Muscle of arm (tissue), 12 donors: ENCODE data around the gene CLSTN3. TPM values are rescaled to one million over a fixed set of nuclear protein-coding genes. Genes with fewer than 3 reads are reported as not detected.
"Not testable (repeated sequence)": the region's sequence is repeated elsewhere in the genome, so short reads cannot be mapped to it uniquely, and the experiment has no call there.

Experiments used
- DNase-seq: peaks from one replicate; pipeline ENCODE4 v3.0.0-alpha.2; 2013
- polyA plus RNA-seq, 12 donors: library from polyadenylated mRNA; unstranded; fragments of 120-200 nt; gene quantifications; one replicate each; pipeline ENCODE4 v1.2.1, GENCODE V29; 2013; ENCODE audit not compliant: insufficient read length in 12 of 12

Gene CLSTN3
- polyA plus RNA-seq, 12 donors: 13.4 to 35.4 (median 18.5) TPM; not detected in 1

DNA sequence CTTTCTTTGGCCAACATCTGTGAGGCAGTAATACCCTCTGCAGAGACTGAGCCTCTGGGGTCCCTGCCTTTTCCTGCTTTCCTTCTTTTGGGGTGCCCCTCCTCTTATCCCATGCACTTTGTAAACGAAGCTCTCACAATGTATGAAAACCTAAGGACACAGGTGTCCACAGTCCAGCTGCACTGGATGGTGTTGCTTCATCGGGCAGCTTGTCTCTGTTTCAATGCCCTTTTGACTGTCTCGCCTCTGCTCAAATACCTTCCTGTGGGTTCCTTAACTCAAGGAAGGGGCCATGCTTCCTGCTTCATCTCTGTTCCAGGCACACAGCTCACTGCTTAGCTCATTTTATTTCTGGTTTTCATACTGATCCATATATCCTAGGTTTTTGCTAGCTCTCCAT is 27.6 kb upstream of the CLSTN3 start:
- no peak for DNase-seq

DNA sequence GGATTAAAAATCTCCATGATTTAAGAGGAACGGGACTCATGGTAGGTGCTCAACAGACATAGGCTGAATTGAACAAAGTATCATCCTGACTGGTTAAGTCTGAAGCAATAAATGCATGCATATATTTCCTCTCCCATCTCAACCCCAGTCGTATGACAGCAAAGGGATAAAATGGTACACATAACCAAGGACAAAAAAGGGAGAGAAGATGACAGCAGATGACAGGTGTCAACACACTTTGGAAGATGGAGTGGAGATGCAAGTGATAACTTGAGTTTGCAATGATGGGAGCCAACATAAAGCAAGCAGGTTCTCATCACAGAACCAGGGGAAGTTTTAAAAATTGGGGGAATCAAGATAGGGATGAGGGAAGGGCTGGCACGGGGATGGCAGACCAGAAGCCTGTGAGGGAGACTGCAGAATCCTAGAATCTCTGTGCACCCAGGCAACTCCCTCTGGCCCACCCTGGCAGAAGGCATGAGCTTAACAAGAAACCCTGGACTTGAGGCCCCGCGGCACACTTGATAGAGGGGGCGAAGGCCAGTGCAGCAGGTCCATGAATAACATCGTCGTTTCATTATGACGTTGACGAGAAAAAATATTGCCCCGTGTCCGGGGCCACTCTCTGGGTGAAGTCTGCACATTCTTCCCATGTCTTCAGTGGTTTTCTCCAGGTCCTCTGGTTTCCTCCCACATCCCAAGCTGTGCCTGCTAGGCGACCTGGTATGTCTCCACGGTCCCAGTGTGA is 26.2 kb upstream of the CLSTN3 start:
- DNase-seq: no peak

DNA sequence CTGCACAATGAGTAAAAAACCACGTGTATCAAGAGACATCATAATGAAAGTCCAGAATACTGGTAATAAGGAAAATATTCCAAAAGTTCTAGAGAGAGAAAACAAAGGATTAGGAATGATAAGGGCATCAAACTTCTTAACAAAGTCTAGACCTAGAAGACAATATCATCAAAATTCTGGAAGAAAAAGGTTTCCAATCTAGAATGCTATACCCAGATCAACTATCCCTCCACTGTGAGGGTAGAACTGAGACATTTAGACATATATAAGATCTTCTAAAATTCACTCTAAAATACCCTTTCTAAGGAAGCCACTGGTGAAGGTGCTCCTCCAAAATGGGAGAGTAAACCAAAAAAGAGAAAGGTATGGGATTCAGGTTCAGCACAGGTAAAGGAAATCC is 24.1 kb upstream of the CLSTN3 start:
- no peak for DNase-seq

DNA sequence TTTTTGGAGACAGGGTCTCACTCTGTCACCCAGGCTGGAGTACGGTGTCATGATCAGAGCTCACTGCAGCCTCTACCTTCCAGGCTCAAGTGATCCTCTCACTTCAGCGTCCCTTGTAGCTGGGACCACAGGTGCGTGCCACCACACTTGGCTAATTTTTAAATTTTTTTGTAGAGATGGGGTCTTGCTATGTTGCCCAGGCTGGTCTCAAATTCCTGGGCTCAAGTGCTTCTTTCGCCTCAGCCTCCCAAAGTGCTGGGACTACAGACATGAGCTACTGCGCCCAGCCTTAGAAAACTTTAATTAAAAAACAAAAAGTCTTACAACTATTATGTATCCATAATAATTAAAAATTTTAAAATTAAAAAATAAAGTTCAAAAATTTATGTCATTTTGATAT is 23.0 kb upstream of the CLSTN3 start:
- DNase-seq: not testable (repeated sequence)

DNA sequence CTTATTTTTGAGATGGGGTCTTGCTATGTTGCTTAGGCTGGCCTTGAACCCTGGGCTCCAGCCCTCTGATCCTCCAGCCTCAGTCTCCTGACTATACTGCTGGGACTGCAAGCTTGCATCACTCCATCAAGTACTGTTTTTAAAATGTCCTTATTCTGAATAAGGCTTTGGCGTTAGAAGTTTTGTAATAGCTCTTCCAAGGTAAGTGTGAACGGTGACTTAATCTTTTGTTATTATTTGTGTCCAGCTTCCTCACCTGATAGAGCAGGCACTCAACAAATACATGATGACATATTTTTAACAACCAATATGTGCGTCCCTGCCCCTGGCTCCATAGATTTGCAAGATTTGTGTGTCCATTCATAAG is 22.6 kb upstream of the CLSTN3 start:
- no peak for DNase-seq

DNA sequence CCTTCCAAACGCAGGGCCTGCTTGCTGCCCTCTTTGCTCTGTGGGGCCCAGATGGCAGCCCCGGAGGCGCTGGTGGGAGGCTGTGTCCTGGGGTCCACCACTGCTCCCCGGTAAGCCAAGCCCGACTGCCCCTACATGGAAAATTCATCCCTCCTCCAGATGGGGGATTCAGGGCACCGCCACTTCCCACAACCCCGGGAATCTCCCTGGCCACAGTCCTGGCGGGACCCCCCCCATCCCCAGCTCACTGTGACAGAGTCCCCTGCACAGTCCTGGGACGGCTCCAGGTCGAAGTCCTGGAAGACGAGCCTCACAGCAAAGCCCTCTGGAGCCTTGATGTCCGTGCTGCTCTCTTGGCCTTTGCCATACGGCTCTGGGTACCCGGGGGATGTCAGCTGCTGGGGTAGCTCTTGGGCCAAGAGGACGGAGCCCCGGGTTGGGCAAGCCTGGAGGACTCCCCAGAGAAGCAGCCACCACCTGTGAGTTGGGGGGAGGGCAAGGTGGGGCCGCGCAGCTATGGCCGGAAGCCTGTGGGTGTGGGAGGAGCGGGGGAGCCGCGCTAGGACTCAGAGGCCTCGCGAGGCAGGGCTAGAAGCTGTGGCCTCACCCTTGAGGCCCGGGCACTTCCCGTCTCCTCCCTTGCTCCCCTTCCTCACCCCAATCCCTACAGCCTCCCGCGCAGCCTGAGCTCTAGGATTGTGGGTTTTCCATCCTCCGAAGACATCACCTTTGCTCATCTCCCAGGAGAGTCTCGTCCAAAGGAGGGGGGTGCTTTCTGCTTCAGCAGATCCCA is 22.0 kb upstream of the CLSTN3 start:
- peak; percentile 63 for DNase-seq

DNA sequence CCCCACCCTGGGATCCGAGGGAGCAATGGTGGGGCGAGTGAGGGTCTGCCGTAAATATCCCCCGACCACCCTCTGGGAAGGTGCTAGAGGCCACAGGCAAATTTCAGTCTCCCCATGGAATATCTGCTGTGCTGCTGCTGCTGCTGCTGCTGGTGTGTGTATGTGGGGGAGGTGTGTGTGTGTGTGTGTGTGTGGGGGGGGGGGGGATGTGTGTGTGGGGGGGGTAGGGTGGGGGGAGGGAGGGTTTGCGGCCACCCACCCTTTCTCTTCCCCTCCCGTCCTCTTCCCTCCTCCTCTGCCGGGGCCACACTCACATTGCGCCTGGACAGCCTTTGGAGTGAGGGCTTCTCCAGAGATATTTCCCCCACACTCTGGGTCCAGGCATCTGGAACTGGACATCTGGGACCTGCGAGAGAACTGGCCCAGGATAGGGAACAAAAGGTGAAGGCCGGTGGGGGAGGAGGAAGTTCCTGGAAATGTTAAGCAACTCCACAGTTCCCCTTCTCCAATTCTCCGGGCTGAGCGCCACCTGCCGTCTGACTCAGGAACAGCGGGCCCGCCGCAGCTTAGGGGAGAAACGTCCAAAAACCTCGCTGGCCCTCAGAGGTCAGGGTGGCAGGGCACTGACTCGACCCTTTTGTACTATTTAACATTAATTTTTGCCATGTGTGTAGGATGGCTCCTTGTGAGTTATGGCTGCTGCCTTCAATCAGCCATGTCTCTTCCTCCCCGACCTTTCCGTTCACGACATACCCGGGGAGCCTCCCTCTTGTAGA is 21.2 kb upstream of the CLSTN3 start, which contains the start of gene C1RL:
C1RL (minus strand) TSS at position 419 of the 776 bp plus-strand sequence; CDS start at position 385, 34 bp downstream.
- DNase-seq: peak; percentile 91

DNA sequence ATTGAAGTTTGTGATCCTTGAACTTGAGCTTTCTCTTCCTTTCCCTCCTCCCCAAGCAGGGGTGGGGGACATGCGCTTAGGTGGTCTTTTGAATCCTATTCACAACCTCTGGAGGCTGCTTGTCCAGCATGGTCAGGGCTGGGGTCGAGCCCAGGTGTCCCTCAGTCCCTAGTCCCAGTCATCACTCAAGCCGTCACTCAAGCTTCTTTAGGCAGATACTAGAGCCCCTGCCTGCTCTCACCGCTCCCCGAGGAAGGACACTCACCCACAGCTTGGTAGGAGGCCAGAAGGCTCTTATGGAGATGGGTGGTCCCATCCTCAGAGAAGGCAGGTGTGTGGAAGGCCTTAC is 20.6 kb upstream of the CLSTN3 start:
- DNase-seq: no peak

DNA sequence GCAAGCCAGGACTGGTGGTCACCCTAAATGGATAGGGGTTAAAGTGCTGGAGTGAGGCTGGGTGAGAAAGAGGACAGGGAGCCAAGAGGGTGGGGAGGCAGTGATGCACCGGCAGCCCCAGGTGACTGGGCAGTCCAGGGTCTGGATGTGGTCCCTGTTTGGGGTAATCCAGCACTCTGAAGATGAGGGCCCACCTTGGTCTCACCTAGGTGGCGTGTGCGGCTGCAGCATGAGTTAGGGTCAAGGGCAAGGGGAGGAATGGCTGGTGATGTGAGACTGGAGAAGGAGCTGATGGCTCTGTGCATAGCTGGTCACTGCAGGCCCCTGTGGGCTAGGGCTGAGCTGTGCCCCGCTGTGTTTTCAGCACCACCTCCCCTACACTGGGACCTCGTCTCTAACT is 19.5 kb upstream of the CLSTN3 start:
- no peak for DNase-seq

DNA sequence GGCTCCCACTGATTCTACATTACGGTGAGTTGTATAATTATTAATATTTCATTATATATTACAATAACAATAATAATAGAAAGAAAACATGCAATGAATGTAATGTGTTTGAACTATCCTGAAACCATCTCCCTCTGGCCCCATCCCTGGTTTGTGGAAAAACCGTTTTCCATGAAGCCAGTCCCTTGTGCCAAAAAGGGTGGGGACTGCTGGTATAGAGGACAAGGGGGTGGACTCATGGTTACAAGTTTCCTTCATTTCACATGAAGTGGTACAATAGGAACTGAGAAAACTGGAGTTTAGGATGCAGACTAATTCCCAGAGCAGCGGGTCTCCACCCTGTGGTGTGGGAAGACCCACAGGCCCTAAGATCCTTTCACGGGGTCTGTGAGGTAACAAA is 18.1 kb upstream of the CLSTN3 start:
- peak; percentile 83 for DNase-seq

DNA sequence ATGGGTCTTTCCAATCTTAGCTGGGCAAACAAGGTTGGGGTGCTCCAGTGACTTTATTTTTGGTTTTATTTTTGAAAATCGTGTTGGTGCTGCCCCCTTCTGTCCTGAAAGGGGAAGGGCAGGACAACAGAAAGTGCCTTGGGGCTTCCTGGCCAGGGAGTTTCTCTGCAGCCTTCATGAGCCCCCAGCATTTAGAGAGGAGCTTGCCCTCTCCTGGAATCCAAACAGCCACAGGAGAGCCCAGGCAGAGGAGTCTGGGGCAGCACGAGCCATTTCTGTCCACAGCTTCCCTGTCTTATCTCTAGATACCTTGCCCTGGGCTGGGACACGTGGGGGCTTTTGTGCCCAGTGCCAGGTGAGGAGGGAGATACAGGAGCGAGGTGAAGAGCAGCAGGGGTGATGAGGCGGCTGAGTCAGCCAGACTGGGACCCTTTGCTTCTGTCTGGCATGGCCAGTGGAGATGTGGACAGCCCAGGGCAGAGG is 16.7 kb upstream of the CLSTN3 start:
- peak; percentile 56 for DNase-seq

DNA sequence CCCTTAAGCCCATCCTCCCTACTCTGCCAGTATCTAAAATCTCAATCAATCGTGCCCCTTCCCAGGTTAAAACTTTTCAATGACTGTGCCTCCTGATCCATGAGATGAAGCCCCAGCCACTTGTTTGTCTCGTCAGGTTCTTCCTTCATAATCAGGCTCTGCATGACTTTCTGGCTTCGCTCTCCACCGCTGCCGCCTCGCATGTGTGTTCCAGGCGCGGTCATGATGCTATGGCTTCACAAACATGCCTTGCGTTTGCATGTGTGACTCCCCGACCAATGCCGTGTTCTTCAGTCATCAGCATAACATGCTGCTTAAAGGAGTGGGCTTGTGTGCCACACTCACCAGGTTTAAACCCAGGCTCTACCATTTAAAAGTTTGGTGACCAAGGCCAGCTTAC is 16.2 kb upstream of the CLSTN3 start:
- no peak for DNase-seq

DNA sequence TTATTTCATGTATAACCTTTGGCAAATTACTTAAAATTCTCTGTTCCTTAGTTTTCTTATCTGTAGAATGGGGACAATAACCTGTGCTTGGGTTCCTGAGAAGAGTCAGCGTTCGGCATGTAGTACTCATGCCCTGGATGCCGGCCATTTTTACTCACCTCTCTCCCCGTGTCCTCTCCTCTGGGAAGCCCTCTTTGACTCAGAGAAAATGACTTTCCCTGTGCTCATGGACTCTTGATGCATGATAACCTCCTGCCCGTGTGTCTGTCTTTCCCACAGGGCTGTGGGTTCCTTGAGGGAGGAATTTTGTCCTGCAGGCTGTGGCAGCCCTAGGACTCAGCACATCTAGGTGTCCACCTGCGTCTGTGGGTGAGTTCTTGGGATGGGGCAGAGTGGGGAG is 15.3 kb upstream of the CLSTN3 start:
- DNase-seq: no peak

DNA sequence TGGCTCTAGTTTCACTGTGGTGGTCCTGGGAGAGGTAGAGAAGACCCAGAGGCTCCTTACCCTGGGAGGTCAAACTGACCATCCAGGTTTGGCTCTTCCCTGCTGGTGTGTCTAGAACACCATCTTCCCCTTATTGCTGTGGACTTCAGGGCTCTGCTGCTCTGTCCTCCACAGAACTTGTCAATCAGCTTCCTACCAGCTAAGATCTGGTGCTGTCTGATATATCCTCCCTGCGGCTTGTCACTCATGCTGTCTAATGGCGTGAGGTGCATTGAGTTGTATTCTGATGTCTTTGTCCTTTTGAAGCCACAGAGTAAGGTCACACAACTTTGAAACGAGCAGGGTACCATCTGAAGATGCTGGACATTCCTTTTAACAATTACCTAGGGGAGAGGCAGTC is 14.0 kb upstream of the CLSTN3 start:
- no peak for DNase-seq

DNA sequence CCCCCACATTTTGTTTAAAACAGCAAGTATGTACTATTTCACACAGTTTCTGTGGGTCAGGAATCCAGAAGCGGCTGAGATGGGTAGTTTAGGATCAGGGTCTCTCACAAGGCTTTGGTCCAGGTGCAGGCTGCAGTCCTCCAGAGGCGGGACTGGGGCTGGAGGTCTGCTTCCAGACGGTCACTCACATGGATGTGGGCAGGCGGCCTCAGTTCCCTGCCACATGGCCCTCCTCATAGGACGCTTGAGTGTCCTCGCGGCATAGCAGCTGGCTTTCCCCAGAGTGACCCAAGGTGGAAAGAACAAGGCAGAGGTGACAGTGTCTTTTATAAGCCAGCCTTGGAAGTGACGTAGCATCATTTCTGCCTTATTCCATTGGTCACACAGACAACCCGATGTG is 13.3 kb upstream of the CLSTN3 start:
- no peak for DNase-seq

DNA sequence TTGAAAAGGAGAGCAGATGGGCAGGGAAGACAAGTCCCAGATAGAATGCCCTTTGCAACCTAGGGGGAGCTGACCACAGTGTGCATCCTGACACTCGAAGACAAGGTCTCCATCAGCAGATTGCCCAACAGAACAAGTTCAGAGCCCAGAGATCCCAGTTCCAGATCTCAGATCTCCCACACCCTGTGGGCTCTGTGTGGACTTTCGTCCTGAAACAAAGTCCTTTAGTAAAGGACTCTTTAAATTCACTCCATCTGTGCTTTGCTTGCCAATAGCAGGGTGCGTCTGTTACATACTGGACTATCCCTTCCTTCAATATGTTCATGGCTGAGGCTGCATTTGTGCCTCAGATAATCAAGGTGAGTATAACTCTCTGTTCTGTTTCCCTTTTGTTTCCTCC is 12.5 kb upstream of the CLSTN3 start:
- no peak for DNase-seq

DNA sequence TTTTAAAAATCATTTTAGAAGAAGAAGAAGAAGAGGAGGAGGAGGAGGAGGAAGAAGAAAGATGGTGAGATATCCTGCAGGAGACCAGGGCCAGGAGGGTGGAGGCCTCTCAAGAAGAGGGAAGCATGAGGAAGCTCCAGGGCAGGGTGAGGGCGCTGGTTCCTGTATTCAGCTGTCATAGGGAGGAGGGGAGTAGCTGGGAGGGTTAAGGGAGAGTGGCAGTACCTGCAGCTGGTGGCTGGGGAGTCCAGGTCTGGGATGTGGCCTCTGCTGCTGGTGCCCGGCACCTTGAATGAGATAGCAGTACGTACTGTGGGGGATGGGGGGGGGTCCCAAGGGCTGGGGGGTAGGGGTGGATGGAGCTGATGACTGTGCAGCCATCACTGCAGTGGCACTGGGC is 11.3 kb upstream of the CLSTN3 start:
- DNase-seq: no peak

DNA sequence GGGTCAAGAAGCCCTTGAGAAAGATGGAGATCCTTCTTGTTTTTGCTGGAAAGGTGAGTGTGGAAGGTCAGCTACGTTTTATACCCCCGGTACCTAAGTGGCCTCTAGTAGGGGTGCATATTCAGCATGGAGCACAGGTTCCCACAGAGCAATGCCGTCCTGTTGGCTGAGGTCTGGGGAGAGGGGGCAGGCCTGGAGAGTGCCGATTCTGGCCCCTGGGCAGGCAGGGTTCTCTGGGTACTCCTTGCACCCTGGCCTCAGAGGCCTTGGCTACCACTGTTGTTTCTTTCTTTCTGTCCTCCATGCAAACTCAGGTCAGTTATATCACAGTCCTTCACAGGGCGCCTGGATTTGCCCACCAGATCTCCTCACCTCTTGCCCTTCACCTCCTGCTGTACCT is 10.0 kb upstream of the CLSTN3 start:
- no peak for DNase-seq

DNA sequence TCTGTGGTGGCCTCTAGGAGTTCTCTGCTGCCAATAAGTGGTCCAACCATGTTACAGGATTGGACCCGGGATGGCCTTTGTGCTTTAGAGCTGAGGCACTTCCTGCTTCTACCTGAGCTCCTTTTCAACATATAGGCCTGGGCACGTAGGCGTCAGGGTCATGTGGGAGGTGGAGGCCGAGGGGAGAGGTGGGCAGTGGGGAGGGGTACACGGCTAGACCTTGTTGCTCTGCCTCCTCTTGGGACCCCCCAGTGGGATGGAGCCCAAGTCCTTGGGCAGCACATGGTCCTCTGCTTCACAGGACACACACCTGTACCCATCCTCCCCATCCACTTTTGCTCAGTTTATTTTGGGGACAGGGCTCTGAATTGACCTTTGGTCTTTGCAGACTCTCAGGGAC is 8.8 kb upstream of the CLSTN3 start:
- DNase-seq: no peak

DNA sequence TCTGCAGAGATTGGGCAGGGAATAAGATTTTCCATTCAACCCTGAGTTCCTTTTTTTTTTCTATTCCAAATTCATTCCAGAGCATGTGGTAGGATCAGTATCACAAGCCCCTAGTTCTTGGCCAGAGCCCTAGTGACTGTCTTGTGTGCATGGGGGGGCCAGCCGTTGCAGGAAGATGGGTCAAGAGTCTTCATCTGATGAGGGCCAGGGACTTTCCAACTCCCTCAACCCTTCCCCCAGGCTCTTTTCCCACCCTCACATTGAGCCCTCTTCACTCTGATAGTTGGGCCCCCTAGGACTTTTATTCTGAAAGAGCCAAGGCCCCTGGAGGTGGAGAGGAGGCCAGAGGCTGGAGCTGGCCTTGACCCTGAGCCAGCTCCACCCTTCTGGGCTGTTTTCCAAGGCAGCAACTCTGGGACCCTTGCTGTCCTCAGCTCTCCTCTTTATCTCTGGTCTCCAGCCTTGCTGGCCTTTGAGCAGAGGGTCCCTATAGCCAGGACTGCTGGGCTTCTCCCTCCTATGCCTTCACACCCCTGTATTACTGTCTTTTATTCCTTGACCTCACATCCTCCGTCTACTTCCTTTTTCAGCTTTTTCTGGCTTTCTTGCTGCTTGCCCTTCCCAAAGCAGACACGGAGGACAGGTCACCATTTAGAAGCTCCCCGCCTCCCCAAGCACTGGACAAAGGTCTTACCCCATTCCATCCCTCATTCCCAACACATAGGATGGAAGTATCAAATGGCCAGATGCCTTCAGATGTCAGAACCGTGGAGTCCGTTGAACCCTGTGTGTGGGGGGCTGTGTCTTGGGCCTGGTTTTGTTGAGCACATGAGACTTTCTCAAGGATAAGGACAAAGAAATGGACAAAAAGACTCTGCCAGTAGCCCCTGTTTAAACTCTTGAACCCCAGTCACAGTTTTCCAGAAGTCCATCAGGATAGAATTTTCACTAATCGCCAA is 7.1 kb upstream of the CLSTN3 start:
- DNase-seq: peak; percentile 64

DNA sequence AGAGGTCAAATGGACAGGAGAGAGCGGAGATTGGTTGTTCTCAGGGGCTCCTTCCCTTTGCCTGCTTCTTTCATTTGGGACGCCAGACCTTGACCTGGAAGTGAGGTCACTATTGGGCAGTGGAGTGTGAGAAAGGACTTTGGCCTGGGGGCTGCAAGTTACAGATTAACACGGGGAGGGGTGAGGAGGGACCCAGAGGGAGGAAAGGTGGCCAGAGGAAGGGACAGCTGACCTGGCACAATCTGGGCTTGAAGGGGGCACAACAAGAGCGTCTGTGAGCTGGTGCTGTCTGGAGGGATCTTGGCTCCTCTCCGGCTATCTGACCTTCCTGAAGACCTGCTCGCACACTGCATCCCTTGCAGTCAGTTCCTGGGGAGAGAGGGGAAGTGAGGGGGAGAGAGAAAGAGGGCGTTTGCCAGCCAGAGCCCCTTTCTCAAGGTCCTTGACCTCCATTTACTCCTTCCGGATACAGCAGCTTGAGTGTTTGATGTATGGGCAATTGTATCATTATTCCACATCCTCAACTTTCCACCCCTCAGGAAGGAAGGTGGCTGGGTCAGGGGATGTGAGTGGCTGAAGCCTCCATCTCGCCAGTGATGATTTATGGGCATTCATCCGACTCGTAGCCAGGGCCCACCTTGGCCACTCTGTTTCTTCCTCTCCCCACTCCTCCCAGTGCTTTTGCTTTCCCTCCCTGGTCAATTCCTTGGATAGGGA is 6.2 kb upstream of the CLSTN3 start:
- DNase-seq: no peak
